Memory B cell (primary cell): ENCODE results near the gene PEA15.
A peak's percentile ranks its signal among the peaks of the same experiment; 100 is the strongest.

Experiments
- ATAC-seq: fragments of 150-1000 bp; cut with Tn5 transposase; 2 replicates; pipeline ENCODE4 v1.10.0; 2021; ENCODE audit warnings: low read depth, mild to moderate bottlenecking, moderate library complexity
- DNase-seq, 2 donors: peaks; one replicate each; pipeline ENCODE4 v3.0.0; 2022; ENCODE audit warnings: low spot score in 2 of 2
- H3K27ac Mint-ChIP-seq: one replicate; pipeline ENCODE4 v1.8.0; 2022; ENCODE audit warnings: mild to moderate bottlenecking, moderate library complexity, mixed read lengths
- H3K27me3 Mint-ChIP-seq: one replicate; pipeline ENCODE4 v1.8.0; 2022; ENCODE audit warnings: mixed read lengths
- H3K36me3 Mint-ChIP-seq: one replicate; pipeline ENCODE4 v1.8.0; 2022; ENCODE audit warnings: mild to moderate bottlenecking, mixed read lengths
- H3K4me1 Mint-ChIP-seq: one replicate; pipeline ENCODE4 v1.8.0; 2022; ENCODE audit warnings: mixed read lengths
- H3K4me3 Mint-ChIP-seq: one replicate; pipeline ENCODE4 v1.8.0; 2022; ENCODE audit warnings: mild to moderate bottlenecking, moderate library complexity, mixed read lengths
- H3K9me3 Mint-ChIP-seq: one replicate; pipeline ENCODE4 v1.8.0; 2022; ENCODE audit warnings: mixed read lengths

PEA15 gene

DNA sequence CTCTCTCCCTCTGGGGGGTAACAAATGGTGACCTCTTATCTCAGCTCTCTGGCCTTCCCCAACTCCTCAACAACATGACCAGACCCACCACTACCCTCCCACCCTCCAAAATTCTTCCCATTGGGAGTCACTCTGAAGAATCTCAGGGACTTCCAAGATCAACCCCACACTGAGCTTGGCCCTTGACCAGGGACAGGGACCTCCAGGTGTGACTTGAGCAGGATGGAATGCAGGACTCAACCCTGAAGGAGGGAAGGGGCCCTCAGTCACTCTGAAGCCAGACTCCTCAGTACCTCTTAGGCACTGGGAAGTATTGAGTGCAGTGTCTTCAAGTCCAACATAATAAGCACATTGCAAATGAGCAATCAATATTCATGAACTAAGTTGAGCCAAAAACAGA, 12.9 kb upstream of the PEA15 start:
- Mint-ChIP-seq H3K4me3 (no peak overlapping the region), H3K9me3 (no peaks in the 10 kb centered on the region), H3K36me3 (no peaks in the 10 kb centered on the region), H3K27me3 (peaks cover 2% of the 10 kb centered on the region), H3K27ac (no peak overlapping the region), H3K4me1 (peaks cover 2% of the 10 kb centered on the region)
- DNase-seq (no peak), ATAC-seq (no peak)

DNA sequence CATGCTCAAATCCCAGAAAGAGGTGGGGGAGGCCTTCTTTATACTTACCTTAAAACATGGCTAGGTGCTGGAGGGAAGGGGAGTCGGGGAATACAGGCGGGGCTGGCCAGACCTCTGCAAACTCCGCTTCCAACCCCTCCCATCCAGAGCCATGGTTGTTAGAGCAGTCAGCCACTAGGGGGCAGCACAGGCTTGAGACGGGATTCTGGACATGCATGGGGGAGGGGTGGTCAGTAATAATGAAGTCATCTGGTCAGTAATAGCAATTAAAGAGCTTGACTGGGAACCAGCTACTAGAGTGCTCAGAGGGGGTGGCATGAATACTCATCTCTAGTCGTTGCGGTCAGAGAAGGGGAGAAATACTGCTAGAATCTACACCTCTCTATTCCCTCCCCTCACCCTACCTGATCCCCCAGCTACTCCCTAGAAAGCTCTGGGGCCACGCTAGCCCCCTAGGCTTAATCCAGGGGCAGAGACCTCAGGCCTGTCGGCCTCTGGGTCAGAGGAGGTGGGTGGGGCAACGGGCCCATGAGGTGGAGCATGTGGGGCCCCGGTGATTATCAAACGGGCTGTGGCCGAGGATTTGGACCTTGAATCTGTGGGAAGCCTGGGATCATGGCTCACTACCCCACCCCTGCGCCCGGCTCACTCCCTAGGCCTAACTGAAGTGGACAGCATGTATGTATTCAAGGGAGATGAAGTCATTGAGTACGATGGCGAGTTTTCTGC, 11.9 kb upstream of the PEA15 start:
- ATAC-seq, result peak; percentile 86
- H3K36me3 Mint-ChIP-seq, result no peaks in the 10 kb centered on the region
- peaks cover 2% of the 10 kb centered on the region for H3K27me3 Mint-ChIP-seq
- peak; percentile 87 to 89 for DNase-seq
- no peaks in the 10 kb centered on the region for H3K9me3 Mint-ChIP-seq
- peaks cover 2% of the 10 kb centered on the region for H3K4me1 Mint-ChIP-seq
- H3K4me3 Mint-ChIP-seq, result no peak overlapping the region
- no peak overlapping the region for H3K27ac Mint-ChIP-seq

DNA sequence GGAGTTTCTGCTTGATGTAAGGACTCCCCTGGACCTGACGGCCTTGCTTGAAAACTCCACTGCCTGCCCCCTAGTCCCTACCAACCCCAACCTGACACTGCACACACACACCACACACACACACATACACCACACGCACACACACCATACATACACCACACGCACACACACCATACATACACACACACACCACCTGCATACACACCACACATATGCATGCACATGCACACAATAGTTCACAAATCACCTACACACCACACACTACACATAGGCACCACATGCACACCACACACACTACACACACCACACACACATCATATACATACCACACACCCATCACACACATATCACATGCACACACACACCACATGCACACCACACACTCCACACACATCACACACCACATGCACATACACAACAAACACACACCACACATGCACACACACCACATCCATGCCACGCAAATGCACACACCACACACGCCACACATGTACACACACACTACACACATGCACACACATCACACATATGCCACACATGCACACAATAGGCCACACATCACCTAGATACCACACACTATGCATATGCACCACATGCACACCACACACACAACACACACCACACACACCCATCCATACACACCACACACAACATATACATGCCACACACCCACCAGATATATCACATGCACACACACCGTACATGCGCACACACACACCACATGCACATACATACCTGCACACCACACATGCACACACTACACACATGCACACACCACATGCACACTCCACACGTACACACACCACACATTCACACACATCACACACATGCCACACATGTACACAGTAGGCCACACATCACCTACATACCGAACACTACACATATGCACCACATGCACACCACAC, 11.1 kb upstream of the PEA15 start:
- Mint-ChIP-seq H3K9me3 (no peaks in the 10 kb centered on the region), H3K36me3 (no peaks in the 10 kb centered on the region), H3K4me1 (peaks cover 2% of the 10 kb centered on the region), H3K4me3 (no peak overlapping the region), H3K27me3 (peaks cover 2% of the 10 kb centered on the region), H3K27ac (no peak overlapping the region)
- ATAC-seq (no peak), DNase-seq (no peak)

DNA sequence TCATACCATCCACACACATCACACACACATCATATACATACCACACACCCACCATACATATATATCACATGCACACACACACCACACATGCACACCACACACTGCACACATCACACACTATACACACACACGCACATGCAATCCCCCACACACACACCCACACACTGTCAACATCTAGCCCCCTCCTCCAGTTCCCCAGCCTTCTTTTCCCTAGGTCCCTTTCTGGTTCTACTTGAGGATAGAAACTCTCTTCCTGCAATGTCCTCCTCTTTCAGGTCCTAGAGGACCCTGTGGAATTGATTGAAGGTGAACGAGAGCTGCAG, 10.5 kb upstream of the PEA15 start:
- Mint-ChIP-seq H3K27ac (no peak overlapping the region), H3K4me1 (peaks cover 2% of the 10 kb centered on the region), H3K9me3 (no peaks in the 10 kb centered on the region), H3K27me3 (peaks cover 2% of the 10 kb centered on the region), H3K4me3 (no peak overlapping the region), H3K36me3 (no peaks in the 10 kb centered on the region)
- ATAC-seq (no peak), DNase-seq (no peak)

DNA sequence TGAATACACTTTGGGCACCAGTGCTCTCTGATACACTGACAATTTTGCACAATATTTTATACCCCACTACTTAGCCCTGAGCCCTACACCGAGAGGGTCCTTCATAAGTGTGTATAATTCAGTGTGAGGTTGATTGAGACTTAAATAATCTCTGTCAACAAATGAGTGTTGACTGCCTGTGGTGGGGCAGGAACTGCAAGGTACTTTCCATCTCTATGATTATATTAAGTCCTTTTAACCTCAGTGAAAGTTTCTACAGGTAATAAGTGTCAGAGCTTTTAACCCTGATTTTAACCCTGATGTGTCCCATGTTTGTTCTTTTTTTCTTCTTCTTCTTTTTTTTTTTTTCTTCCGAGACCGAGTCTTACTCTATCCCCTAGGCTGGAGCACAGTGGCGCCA, 9.0 kb upstream of the PEA15 start:
- ATAC-seq (peak; percentile 57), DNase-seq (no peak)
- Mint-ChIP-seq H3K36me3 (no peaks in the 10 kb centered on the region), H3K4me1 (peaks cover 8% of the 10 kb centered on the region), H3K9me3 (no peaks in the 10 kb centered on the region), H3K4me3 (no peak overlapping the region), H3K27me3 (no peaks in the 10 kb centered on the region), H3K27ac (no peak overlapping the region)

DNA sequence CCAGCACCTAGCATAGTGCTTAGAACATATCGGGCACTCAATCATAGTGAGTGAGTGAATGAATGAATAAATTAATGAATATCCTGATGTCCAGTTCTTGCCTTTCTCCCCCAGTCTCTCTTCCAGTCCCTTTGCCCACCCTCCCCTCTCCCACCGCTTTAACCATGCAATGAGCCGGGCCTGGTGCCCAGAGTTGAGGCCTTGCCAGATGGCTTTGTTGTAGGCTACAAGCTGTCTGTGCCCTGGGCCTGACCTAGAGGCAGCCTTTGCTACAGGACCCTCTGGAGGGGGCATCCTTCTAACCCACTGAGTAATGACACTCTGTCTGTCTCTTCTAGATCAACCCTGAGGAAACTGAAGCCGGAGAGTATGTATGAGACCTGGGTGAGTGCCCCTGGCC, 8.0 kb upstream of the PEA15 start:
- Mint-ChIP-seq H3K27me3 (no peaks in the 10 kb centered on the region), H3K4me3 (no peak overlapping the region), H3K27ac (no peak overlapping the region), H3K4me1 (peaks cover 11% of the 10 kb centered on the region), H3K9me3 (no peaks in the 10 kb centered on the region), H3K36me3 (no peaks in the 10 kb centered on the region)
- DNase-seq, result no peak
- ATAC-seq, result no peak

DNA sequence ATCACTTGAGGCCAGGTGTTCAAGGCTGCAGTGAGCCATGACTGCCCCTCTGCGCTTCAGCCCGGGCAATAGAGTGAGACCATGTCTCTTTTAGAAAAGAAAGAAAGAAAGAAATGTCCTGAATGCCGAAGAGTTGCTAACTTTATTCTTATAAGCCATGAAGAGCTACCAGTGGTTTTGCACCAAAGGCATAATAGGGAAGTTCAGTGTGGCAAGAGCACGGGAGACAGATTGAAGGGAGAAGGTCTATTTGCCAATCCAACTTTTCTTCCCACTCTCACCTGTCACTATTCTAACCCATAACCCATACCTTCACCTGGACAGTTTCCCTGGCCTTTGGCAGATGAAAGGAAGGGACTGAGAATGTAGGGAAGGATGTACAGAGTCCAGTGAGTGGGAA, 4.4 kb upstream of the PEA15 start:
- Mint-ChIP-seq H3K27ac (peak overlapping the region; percentile 64), H3K4me1 (peaks cover 25% of the 10 kb centered on the region), H3K36me3 (no peaks in the 10 kb centered on the region), H3K9me3 (no peaks in the 10 kb centered on the region), H3K4me3 (no peak overlapping the region), H3K27me3 (no peaks in the 10 kb centered on the region)
- DNase-seq (no peak), ATAC-seq (no peak)

DNA sequence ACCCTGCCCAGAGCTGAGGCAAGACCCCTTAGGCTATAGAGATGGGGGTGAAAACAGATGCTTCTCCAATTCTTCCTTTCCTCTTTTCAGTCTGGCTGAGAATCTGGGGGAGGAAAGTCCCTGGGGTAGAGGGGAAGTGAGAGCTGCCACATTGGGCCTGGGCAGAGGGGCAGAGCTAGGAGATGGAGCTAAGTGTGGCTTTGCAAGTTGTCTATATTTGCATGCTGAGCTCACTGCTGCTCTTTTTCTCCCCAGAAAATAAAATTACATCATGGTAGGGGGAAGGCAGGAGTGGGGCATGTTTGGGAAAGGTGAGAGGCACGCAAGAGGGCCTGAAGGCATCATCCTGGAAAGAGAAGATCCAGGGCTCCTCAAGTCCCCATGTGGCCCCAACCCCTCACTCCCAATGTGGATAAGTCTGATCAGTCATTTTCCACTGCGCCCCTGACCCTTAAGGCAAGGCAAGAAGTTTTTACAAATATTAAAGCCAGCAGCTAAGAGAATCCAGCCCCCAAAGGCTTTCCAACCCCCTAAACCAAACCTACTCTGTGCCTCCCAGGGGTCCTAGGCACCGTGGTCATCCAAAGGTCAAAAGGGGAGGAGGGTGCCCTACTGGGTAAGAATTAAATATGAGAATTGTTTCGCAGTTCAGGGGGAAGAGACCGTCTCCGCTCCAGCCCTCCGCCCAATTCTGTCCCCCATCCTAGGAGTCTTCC, 500 bp upstream of the PEA15 start:
- ATAC-seq (peak; percentile 89), DNase-seq (peak; percentile 48 to 70)
- Mint-ChIP-seq H3K4me1 (peaks cover 57% of the 10 kb centered on the region), H3K9me3 (no peaks in the 10 kb centered on the region), H3K27me3 (no peaks in the 10 kb centered on the region), H3K27ac (peak overlapping the region; percentile 90), H3K4me3 (peak overlapping the region; percentile 79), H3K36me3 (peaks cover 9% of the 10 kb centered on the region)

DNA sequence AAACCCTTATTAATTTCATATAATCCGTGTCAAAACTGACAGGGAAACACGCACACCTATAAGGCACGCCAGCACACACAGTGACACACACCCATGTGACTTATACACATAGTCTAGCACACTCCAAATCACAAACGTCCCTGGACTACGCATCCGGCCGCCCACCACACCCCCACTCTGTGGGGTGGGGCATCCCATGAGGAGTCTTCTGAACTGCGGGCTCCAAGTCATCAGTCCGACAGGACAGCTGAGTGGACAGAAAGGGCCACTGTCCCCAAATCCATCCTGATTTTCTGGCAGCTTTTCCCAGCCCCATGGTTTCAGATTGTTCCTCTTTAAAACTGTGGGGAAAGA, 829 bp downstream of the PEA15 start:
- Mint-ChIP-seq H3K27ac (peak overlapping the region; percentile 90), H3K4me1 (peaks cover 52% of the 10 kb centered on the region), H3K36me3 (peaks cover 9% of the 10 kb centered on the region), H3K4me3 (peak overlapping the region; percentile 79), H3K27me3 (no peaks in the 10 kb centered on the region), H3K9me3 (no peaks in the 10 kb centered on the region)
- DNase-seq (no peak), ATAC-seq (peak; percentile 26)

DNA sequence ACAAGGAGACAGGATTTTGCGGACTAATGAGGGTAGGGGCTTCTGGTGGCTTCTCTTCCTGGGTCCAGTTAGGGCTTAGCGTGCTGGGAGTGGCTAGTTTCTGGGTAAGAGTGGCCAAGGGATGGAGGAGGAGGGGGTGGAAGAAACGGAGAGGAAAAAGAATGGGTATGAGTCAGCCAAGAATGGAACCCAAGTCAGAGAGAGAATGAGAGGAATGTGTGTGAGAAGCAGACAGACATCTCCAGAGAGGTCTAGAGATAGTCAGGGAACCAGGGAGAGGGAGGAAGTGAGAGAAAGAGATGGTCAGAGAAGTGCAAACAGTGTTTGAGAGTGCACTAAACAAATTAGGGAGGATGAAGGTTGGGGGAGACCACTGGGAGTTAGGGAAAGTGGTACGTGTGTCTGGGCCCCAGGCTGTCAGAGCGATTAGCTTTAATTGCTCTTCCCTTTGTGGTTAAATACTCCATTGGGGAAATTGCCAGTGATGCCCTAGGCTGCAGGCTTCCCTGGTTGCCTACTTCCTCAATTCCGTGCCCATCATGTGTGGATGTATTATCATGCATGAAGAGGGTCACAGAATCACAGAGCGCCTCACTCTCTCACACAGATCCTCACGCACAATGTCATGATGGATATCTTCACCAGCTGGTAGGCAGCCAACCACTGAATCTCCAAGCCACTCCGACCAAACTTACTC, 1.4 kb downstream of the PEA15 start:
- Mint-ChIP-seq H3K4me1 (peaks cover 49% of the 10 kb centered on the region), H3K4me3 (peak overlapping the region; percentile 79), H3K36me3 (peaks cover 13% of the 10 kb centered on the region), H3K27me3 (no peaks in the 10 kb centered on the region), H3K27ac (peak overlapping the region; percentile 90), H3K9me3 (no peaks in the 10 kb centered on the region)
- DNase-seq, result no peak
- ATAC-seq, result peak; percentile 12

DNA sequence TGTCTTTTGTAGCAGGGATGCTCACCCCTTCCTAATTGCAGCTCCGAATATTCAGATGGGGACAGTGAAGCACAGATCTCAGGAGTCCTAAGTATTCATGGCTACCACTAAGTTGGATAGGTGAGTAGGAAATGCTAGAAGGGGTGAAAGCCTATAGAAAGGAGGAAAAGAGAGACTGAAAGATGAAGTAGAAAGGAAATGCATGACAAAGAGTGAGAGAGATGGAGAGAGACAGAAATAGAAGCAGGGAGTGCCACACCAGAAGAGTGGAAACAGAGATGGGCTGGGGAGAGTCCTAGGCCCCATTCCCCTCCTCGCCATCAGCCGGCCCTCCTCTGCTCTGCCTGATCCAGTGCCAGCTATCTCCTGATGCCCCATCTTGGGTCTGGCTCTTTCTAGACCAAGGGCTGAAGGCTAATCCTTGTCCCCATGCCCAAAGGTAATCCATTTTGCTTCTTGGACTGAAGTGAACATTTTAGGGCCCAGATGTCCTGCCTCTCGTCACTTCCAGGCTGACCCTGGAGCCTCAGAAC, 2.0 kb downstream of the PEA15 start:
- Mint-ChIP-seq H3K9me3 (no peaks in the 10 kb centered on the region), H3K4me3 (peak overlapping the region; percentile 79), H3K4me1 (peaks cover 48% of the 10 kb centered on the region), H3K27ac (peak overlapping the region; percentile 90), H3K27me3 (no peaks in the 10 kb centered on the region), H3K36me3 (peaks cover 15% of the 10 kb centered on the region)
- ATAC-seq (no peak), DNase-seq (no peak)

DNA sequence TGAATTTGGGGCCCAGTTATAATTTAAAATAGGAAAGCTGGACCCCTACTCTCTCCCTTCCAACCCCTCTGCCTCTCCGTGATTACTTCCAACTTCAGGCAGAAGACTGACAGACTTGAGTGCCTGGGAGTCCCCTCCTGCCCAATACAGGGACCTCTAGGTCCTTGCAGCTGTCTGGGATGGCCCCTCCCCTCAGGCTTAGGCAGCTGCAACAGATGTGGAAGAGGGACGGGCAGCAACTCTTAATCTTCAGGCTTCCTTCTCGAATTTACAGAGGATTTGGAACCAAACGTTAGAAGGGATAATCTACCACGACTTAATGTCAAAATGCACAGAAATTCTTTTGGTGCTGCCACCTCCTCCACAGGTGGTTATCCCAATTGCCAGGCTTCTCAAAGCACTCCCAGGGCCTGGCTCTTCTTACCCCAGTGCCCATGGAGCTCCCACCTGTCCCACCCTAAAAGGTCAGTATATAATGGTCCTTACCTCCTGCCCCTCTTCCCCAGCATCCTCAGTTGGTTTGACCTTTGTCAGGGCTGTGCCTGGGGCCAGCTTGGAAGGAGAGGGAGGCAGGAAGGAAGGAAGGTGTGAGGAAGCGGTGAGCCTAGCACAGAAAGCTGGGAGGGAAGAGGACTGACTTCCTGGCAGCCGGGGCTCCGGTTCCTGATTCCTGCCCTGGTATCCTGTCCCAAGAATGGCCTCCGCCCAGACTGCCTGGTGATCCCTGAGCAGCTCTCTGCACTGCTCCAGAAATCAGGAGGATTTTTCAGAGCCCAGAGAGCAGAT, 2.8 kb downstream of the PEA15 start:
- ATAC-seq (no peak), DNase-seq (no peak)
- Mint-ChIP-seq H3K4me3 (no peak overlapping the region), H3K9me3 (no peaks in the 10 kb centered on the region), H3K27me3 (no peaks in the 10 kb centered on the region), H3K4me1 (peaks cover 44% of the 10 kb centered on the region), H3K36me3 (peaks cover 19% of the 10 kb centered on the region), H3K27ac (peak overlapping the region; percentile 90)
